ENCODE measurements around the gene SNX27.

- TF ChIP-seq POLR2A (IDR thresholded peaks at IDR 0.05) (no peak), POLR2AphosphoS5 (IDR thresholded peaks at IDR 0.05) (no peak)
- TF ChIP-seq, protein P1, sequence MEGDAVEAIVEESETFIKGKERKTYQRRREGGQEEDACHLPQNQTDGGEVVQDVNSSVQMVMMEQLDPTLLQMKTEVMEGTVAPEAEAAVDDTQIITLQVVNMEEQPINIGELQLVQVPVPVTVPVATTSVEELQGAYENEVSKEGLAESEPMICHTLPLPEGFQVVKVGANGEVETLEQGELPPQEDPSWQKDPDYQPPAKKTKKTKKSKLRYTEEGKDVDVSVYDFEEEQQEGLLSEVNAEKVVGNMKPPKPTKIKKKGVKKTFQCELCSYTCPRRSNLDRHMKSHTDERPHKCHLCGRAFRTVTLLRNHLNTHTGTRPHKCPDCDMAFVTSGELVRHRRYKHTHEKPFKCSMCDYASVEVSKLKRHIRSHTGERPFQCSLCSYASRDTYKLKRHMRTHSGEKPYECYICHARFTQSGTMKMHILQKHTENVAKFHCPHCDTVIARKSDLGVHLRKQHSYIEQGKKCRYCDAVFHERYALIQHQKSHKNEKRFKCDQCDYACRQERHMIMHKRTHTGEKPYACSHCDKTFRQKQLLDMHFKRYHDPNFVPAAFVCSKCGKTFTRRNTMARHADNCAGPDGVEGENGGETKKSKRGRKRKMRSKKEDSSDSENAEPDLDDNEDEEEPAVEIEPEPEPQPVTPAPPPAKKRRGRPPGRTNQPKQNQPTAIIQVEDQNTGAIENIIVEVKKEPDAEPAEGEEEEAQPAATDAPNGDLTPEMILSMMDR (IDR thresholded peaks at IDR 0.05) = no peak
Observed at GRCh38 chr1:151729966-151730291, 118.1 kb downstream of the SNX27 start.
